HG02943 (cell line): ENCODE results near the gene NEURL1B.

Experiments used
- ATAC-seq: cut with Tn5 transposase; IDR thresholded peaks from one replicate; pipeline ENCODE4 v1.9.1; 2021; ENCODE audit warnings: mild to moderate bottlenecking, low read depth, moderate library complexity; ENCODE audit not compliant: unreplicated experiment

The NEURL1B gene

DNA sequence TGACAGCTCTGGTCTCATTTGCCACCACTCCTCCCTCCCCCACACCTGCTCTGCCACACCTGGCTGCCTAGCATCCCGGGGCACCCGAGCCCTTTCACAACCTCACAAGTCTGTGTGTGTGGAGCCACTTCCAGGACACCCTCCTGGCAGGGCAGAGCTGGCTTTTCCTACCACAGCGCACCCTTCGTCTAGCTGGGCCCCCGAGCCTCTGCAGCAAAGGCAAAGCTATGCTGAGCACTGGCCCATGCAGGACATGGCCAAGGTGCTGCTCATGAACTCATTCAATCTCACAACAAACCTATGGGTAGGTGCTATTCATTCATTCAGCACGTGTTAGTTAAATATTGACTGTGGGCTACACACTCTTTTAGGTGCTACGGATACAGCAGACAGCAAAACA lies 86.5 kb downstream of the NEURL1B start:
- ATAC-seq, result no peak

DNA sequence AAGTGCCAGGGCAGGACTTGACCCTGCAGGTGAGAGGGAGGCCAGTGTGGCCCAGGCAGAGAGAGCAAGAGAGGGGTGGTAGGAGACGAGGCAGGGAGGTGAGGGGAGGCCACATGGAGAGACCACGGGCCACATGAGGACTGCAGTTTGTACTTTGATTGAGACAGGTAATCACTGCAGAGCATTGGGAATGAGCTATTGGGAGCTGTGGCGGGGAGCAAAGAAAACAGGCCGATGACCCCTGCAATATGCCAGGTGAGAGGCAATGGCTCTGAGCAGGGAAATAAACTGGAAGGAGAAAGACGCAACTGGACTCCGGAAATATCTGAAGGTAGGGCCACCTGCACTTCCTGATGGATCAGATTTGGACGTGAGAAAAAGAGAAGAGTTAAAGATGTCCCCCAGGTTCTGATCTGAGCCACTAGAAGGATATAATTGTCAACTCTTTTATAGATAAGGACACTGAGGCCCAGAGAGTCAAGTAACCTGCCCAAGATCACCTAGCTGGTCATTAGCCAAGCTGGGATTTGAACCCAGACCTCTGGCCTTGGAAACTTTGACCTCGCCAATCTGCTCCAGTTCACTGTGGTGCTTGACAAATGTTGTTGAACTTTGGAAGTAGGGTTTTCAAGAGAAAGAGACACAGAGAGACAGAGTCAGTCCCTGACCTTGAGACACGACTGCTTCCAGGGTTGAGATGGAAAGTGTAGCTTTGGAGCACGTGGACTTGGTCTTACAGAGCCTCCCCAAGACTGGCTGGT lies 87.6 kb downstream of the NEURL1B start:
- no peak for ATAC-seq

DNA sequence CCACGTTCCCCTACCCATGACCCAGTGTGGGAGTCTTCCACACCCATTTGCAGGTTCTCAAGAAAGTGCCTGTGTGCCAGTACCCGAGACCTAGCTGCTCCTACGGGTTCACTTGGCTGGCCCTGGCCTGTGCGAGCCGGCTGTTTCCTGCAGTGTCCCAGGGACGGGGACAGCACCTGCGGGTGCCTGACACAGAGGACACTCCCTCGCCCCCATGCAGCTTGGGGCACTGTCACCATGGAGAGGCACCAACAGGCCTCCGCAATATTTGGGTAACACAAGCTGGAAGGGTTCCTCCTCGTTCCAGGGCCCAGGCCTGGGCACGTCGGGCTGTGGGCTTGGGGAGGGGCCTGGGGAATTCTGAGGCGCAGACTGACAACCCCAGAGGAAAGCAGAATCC lies 88.5 kb downstream of the NEURL1B start:
- ATAC-seq, result no peak

DNA sequence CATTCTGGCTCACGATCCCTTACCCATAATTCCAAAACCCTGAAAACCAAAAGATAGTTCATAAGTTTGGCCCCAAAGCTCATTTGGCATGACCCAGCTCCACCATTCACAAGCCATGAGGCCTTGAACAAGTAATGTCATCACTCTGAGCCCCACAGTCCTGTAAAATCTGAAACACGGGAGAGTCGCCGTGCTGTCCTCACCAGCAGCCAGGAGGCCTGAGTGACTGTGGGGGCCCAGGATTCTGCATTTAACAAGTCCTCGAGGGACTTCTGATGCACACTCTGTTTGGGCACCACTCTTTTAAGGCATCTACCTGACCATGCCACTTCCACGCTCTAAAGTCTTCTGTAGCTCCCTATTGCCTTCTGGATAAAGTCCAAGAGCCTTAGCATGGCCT lies 89.2 kb downstream of the NEURL1B start:
- ATAC-seq, result no peak

DNA sequence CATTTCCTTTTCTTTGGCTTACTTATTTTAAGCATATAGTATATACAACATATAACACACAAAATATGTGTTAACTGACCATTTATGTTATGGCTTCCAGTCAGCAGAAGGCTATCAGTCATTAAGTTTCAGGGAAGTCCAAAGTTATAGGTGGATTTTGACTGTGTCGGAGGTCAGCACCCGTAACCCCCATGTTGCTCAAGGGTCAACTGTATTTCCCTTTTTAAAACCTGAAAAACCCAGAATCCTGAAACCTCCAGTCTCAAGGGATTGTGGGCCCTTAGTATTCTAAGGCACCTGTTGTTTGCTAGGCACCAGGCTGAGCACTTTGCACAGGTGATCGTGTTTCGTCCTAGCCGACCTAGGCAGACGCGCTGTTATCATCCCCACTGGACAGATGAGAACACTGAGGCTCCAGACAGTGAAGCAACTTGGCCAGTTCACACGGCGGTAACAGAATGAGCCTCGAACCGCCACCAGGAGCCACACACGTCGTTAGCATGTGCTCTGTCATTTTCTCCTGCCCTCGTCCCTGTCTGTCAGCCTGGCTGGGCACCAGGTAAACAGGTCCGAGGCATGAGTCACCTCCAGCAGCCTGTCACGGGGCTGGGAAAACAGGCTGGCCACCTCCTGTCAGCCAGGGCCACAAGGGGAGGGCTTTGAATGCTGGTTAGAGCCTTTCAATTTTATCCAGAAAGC lies 90.1 kb downstream of the NEURL1B start:
- ATAC-seq, result no peak

DNA sequence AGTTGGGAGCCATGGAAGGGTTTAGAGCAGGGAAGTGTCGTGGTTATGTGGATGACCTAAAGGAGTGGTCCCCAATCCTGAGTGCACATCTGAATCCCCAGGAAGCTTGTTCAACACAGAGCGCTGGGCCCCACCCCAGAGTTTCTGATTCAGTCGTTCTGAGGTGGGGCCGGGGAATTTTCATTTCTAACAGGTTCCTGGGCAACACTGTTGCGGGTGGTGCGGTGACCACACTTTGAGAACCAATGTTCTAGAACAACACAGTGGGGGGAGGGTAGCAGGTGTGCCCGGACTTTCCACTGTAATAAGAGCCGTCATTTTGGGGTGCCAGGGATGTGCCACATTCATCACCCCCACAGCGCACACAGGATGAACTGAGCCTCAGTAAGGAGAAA lies 90.6 kb downstream of the NEURL1B start:
- no peak for ATAC-seq

DNA sequence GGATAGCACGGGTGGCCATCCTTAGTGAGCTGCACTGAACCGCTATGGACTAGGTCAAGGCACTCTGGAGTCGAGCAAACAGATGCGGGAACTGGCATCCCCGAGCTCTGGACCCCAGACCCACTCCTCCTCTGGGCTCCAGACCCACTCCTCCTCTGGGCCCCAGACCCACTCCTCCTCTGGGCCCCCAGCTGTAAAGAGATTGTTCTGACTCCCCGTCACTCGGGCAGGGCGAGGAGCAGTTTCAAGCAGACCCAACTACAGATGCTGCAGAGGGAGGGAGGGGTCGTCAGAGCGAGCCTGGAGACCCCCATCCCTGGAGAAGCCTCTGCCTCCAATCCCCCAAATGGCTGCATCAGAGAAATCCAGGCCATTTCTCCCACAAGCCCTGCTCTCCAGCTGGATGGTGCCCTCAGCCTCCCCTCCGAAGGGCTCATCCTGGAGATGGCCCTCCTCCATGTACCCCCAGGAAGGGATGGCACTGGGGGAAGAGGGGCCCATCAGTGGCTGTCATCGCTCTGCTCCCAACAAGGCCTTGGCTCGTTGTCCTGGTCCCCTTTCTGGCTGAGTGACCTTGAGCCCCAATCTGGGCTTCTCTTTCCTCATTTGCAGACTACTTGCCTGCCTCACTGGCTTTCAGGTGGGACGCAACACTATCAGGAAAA lies 91.3 kb downstream of the NEURL1B start:
- ATAC-seq, result no peak

DNA sequence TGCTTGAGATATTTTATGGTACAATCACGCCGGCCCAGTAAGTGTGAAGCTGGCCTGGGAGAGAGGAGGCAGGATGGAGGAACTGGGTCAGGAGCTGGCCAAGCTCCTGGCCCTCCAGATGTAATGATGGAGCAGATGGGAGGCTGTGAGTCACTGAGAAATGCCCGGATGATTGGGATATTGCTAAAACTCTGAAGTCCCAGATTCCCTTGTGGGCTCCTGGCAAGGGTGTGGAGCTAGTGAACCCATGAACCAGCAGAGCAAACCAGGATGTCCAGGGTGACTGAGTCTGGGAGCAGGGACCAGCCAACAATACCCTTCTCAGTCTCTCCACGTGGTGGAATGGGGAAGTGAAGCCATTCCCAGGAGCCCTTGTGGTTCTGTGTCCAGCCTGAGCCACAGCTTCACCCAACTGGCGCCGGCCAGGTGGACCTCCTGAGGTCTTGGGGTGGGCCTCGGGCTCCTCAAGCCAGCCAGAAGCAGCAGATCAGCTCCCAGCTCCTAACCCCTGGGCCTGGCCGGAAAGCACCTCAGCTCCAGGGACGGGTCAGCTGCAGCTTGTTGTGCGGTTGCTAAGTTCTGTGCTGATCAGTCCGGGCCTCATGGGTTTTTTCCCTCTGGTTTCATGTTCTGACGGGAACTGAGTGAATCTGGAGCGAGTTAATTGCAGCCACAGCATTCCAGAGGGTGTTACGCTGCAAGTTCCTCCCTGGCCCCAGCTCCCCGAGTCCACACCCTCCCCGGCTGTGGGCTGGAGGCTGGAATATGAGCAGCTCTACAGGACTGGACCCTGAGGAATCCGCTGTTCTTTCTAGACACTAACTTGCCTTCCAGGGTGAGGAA lies 92.3 kb downstream of the NEURL1B start:
- no peak for ATAC-seq

DNA sequence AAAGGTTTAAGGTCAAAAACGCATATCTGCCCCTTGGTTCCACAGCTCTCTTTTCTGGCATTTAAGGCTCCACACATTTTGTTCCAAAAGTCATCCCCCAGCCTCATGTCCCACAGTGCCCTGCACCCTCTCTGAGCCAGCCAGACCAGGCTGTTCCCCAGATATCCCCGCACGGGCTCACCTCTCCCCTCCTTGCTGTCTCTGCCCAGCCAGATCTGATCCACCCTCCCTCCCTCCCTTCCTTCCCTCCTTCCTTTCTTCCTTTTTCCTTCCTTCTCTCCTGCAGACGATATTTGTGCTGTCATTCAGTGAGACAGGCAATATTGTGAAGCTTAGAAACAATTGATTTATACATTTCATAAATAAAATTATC lies 92.9 kb downstream of the NEURL1B start:
- no peak for ATAC-seq

DNA sequence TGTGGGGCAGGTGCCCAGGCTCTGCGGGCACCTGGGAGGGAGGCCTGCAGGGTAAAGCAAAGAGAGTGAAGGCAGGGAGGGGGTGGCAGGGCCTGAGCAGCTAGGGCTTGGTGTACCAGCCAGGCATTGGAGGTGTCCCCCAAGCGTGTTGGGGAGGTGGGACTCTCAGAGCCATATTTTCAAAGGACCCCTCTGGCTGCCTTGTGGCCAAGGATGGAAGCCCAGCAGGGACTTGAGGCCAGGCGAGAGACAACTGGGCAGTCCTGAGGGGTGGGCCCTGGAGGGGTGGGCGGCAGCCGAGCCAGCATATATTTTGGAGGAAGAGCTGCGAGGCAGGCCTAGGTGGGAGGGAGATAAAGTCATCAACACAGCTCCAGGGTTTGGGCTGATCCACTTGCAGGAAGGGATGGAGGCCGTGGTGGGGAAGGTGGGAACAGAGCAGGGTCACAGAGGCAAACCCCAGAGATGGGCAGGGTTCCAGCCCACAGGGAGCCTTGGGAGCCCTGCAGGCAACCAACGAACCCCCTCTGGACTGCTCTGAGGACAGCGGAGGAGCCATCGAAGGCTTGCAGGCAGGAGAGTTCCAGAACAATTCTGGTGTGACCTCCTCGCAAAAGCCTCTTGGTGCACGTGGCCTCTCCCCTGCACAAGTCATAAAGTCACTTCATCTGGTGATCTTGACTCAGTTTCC lies 94.2 kb downstream of the NEURL1B start:
- no peak for ATAC-seq

DNA sequence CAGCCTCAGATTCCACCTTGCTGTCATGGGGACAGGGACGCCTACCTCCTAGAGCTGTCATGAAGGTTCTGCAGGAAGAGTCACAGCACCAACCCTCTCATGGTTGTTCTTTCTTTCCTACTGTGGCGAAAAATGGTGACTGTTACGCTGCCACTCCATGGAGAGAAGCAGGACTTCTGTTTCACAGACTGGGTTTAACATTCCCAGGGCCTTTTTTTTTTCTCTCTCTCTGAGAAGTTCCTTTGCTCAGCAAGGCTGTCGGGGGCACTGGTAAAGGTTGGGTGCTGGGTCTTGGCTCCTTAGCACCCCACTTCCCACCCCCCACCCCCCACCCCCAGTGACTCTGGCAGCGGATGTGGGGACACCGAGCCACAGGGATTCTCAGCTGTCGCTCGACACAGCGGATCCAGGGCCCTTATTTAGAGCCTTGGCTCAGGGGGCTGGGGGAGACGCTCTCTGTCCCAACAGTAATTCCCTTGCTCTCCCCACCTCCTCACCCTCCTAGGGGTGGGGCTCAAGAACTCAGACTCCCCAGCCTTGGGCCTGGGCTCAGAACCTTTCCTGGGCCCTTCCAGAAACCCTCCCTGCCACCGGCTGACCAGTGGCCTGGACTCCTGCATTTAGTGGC lies 95.6 kb downstream of the NEURL1B start:
- ATAC-seq, result no peak

DNA sequence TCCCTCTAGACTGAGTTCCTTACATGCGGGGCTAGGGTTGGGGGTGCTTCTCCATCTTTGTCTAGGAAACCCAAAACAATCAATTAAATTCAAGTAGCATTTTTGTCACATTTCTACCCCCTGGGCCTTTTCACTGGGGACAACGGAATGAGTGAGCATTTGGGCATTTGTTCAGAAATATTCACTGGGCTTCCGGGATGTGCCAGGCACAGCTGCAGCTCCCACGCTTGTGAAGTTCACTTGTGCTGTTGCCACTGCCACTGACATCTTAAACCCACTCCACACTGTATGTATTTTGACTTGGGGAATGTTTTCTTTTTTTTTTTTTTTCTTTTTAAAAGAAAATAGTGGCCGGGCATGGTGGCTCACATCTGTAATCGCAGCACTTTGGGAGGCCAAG lies 98.3 kb downstream of the NEURL1B start:
- ATAC-seq, result no peak

DNA sequence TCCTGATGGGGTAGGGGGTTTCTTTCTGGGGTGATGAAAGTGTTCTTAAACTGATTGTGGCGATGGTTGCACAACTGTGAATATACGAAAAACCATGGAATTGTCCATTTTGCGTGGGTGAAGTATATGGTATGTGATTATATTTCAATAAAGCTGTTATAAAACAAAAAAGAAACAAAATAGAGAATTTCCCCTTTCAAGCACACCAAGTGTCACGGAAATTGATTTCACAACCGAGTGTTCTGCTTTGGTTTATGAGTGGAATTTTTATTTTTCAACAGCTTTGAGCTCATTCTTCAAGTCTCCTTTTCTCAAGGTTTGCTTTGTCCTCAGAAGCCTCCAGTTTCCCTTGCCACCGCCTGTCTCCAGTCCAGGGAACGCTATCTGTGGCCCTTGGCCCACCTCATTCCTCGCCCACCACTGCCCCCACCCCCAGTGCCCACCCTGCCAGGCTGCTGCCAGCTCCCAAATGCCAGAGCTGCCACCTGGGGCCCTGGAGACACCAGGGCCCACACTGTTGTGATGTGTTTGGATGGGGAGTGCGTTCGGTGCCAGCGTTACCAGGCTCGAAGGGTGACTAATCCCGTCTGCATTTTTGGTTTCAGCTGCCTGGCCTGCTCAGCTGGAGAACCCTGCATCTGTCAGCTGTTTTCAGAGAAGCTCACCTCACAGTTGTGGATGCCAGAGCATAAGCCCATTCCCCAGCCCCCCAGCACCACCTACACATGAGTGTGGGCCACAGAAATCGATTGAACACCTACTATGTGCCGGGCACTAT lies 99.6 kb downstream of the NEURL1B start:
- no peak for ATAC-seq
